ENCODE data around the gene RPL18. TPM values are rescaled to one million over a fixed set of nuclear protein-coding genes. Genes with fewer than 3 reads are reported as not detected.

RPL18 gene
- total RNA-seq, 4 donors from 2014 or later, result 2,067 to 3,423 (median 3,271) TPM

DNA sequence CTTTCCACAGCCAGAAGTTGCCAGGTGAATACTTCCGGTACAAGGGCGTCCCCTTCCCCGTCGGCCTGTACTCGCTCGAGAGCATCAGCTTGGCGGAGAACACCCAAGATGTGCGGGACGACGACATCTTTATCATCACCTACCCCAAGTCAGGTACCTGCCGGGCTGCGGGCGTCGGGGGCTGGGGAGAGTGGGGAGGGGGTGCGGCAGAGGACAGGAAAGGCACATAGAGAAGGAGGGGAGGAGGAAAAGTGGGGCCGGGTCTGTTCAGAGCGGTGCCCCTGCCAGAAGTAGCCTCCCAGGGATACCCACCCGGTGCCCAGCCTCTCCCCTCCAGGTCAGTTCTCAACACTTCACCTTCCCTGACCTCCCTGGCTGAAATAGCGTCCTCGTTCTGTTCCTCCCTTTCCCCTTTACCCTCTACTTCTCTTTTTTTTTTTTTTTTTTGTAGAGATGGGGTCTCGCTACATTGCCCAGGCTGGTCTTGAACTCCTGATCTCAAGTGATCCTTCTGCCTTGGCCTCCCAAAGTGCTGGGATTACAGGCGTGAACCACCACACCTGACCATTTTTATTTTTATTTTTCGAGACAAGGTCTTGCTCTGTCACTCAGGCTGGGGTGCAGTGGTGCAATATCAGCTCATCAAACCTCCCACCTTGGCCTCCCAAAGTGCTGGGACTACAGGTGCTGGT is 42.9 kb downstream of the RPL18 start:
- Histone ChIP-seq H3K36me3 (no peaks in the 10 kb centered on the region), H3K9me3 (no peaks in the 10 kb centered on the region), H3K4me3 (no peak overlapping the region), H3K27ac (no peak overlapping the region), H3K4me1 (peaks cover 9% of the 10 kb centered on the region), H3K27me3 (no peaks in the 10 kb centered on the region)
- DNase-seq (ENCODE audit: low spot score in 2 of 2), result no peak
- 79% methylated on average over 23 of the region's 23 CpGs for WGBS
- no peak for TF ChIP-seq POLR2AphosphoS5 (IDR thresholded peaks at IDR 0.05)
- TF ChIP-seq, protein P1, sequence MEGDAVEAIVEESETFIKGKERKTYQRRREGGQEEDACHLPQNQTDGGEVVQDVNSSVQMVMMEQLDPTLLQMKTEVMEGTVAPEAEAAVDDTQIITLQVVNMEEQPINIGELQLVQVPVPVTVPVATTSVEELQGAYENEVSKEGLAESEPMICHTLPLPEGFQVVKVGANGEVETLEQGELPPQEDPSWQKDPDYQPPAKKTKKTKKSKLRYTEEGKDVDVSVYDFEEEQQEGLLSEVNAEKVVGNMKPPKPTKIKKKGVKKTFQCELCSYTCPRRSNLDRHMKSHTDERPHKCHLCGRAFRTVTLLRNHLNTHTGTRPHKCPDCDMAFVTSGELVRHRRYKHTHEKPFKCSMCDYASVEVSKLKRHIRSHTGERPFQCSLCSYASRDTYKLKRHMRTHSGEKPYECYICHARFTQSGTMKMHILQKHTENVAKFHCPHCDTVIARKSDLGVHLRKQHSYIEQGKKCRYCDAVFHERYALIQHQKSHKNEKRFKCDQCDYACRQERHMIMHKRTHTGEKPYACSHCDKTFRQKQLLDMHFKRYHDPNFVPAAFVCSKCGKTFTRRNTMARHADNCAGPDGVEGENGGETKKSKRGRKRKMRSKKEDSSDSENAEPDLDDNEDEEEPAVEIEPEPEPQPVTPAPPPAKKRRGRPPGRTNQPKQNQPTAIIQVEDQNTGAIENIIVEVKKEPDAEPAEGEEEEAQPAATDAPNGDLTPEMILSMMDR (IDR thresholded peaks at IDR 0.05), result no peak
- TF ChIP-seq POLR2A (IDR thresholded peaks at IDR 0.05), result no peak

- TF ChIP-seq EP300 (IDR thresholded peaks at IDR 0.05), result no peak
- TF ChIP-seq, protein P1 (IDR thresholded peaks at IDR 0.05), result no peak
- no peak for TF ChIP-seq POLR2A (IDR thresholded peaks at IDR 0.05)
- TF ChIP-seq POLR2AphosphoS5 (IDR thresholded peaks at IDR 0.05), result no peak
- no peak for DNase-seq (ENCODE audit: low spot score in 2 of 2)
- no peak overlapping the region for H3K27ac ChIP-seq
- no peaks in the 10 kb centered on the region for H3K36me3 ChIP-seq
- peaks cover 17% of the 10 kb centered on the region for H3K4me1 ChIP-seq
- H3K9me3 ChIP-seq, result no peaks in the 10 kb centered on the region
- whole genome bisulfite sequencing, result 81% methylated on average over 12 of the region's 12 CpGs
- no peak overlapping the region for H3K4me3 ChIP-seq
- H3K27me3 ChIP-seq, result no peaks in the 10 kb centered on the region
Measured at GRCh38 chr19:48573163-48573505, 45.8 kb downstream of the RPL18 start.

GRCh38 chr19:48571378-48572162 is 47.4 kb downstream of the RPL18 start:
- H3K27me3 ChIP-seq, result no peaks in the 10 kb centered on the region
- H3K4me3 ChIP-seq, result no peak overlapping the region
- 85% methylated on average over 5 of the region's 5 CpGs for WGBS
- TF ChIP-seq EP300 (IDR thresholded peaks at IDR 0.05) (no peak), POLR2AphosphoS5 (IDR thresholded peaks at IDR 0.05) (no peak), POLR2A (IDR thresholded peaks at IDR 0.05) (no peak)
- TF ChIP-seq, protein P1 (IDR thresholded peaks at IDR 0.05), result no peak
- H3K4me1 ChIP-seq, result peaks cover 30% of the 10 kb centered on the region
- H3K27ac ChIP-seq, result no peak overlapping the region
- H3K9me3 ChIP-seq, result no peaks in the 10 kb centered on the region
- no peak for DNase-seq (ENCODE audit: low spot score in 2 of 2)
- H3K36me3 ChIP-seq, result no peaks in the 10 kb centered on the region

DNA sequence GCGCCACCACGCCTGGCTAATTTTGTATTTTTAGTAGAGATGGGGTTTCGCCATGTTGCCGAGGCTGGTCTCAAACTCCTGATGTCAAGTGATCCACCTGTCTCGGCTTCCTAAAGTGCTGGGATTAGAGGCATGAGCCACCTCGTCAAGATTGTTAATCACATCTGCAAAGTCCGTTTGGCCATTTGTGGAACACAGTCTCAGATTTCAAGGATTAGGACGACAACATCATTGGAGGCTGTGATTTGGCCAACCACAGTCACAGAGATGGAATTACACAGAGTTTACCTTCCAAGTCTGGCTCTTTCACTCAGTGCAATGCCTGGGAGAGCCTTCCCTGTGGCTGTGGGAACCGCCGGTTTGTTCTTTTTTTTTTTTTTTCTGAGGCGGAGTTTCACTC is 49.2 kb downstream of the RPL18 start:
- Histone ChIP-seq H3K9me3 (no peaks in the 10 kb centered on the region), H3K27ac (no peak overlapping the region), H3K36me3 (no peaks in the 10 kb centered on the region), H3K4me3 (no peak overlapping the region), H3K4me1 (peaks cover 30% of the 10 kb centered on the region), H3K27me3 (no peaks in the 10 kb centered on the region)
- no peak for DNase-seq (ENCODE audit: low spot score in 2 of 2)
- 45% methylated on average over 11 of the region's 11 CpGs for WGBS
- TF ChIP-seq, protein P1 (IDR thresholded peaks at IDR 0.05), result no peak
- TF ChIP-seq POLR2AphosphoS5 (IDR thresholded peaks at IDR 0.05) (no peak), POLR2A (IDR thresholded peaks at IDR 0.05) (no peak), EP300 (IDR thresholded peaks at IDR 0.05) (no peak)

GRCh38 chr19:48568345-48568886 is 50.6 kb downstream of the RPL18 start:
- DNase-seq (ENCODE audit: low spot score in 2 of 2), result peak; percentile 91 to 94
- Histone ChIP-seq H3K9me3 (no peaks in the 10 kb centered on the region), H3K36me3 (no peaks in the 10 kb centered on the region), H3K27ac (peak overlapping the region; percentile 74), H3K4me1 (peaks cover 21% of the 10 kb centered on the region), H3K4me3 (peak overlapping the region; percentile 3), H3K27me3 (no peaks in the 10 kb centered on the region)
- TF ChIP-seq, protein P1 (IDR thresholded peaks at IDR 0.05), result no peak
- peak in 2 of 3 donors; percentile 11 to 47 for TF ChIP-seq POLR2AphosphoS5 (IDR thresholded peaks at IDR 0.05)
- 16% methylated on average over 19 of the region's 19 CpGs for WGBS
